HG02610 (cell line): ENCODE measurements around the gene PRAME.
A peak's percentile ranks its signal among the peaks of the same experiment; 100 is the strongest.
"Not testable (repeated sequence)": the region's sequence is repeated elsewhere in the genome, so short reads cannot be mapped to it uniquely, and the experiment has no call there.

Source experiments
- ATAC-seq: cut with Tn5 transposase; IDR thresholded peaks from one replicate; pipeline ENCODE4 v1.9.1; 2021; ENCODE audit warnings: mild to moderate bottlenecking, moderate library complexity; ENCODE audit not compliant: unreplicated experiment

Gene PRAME

DNA sequence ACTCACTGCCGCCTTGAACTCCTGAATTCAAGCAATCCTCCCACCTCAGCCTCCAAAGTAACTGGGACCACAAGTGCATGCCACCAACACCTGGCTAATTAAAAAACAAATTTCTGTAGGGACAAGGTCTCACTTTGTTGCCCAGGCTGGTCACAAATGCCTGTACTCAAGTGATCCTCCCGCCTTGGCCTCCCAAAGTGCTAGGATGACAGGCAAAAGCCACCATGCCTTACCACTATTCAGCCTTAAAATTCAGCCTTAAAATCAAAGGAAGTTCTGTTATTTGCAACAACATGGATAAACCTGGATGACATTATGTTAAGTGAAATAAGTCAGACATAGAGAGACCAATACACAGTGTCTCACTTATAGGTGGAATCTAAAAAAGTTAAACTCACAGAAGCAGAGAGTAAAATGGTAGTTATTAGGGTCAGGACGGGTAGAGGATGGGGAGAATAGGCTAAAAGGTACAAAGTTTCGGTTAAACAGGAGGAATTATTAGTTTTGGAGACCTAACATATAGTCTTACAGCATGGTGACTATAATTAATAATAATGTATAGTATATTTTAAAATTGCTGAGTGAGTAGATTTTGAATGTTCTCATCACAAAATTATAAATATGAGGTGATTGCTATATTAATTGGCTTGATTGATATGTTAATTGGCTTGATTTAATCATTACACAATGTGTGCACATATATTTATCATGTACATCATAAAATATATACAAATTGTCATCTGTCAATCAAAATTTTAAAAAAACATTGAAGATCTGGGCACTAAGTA lies 32.7 kb downstream of the PRAME start:
- ATAC-seq = no peak

- ATAC-seq = no peak
Measured at GRCh38 chr22:22523494-22523893, 35.6 kb downstream of the PRAME start.

- ATAC-seq = no peak
Measured at GRCh38 chr22:22521631-22522030, 37.4 kb downstream of the PRAME start.

DNA sequence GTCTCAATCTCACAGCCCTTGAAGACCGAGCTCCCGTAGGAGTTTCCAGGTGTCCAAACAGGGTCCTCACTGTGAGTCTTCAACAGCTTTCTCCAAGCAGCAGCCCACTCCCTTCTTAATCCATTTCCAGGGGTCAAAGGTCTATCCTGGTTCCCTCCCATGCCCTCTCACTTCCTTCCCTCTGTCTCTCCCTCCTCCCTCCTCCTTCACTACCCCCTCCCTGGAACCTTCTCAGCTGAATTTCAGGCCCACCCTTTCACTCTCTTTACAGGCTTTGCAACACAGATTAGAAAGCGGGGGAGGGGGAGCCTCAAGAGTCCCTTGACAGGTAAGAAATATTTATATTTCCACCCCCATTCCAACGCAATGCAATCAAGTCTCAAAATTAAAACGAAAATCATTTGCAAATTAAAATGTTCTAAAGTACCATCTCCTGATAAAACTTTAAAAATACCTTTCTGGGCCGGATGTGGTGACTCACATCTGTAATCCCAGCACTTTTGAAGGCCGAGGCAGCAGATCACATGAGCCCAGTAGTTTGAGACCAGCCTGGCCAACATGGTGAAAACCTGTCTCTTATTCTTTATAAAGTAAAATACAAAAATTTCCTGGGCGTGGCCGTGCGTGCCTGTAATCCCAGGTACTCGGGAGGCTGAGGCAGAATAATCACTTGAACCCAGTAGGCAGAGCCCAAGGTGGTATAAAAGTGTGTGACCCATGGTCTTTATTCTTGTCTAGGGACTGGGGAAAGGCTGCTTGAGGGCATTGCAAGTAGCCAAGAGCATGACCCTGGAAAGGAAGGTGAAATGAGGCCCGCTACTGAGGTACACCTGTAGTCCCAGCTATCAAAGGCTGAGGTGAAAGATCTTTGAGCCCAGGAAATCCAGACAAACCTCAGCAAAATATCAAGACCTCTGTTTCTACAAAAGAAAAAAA lies 38.1 kb downstream of the PRAME start:
- no peak for ATAC-seq

DNA sequence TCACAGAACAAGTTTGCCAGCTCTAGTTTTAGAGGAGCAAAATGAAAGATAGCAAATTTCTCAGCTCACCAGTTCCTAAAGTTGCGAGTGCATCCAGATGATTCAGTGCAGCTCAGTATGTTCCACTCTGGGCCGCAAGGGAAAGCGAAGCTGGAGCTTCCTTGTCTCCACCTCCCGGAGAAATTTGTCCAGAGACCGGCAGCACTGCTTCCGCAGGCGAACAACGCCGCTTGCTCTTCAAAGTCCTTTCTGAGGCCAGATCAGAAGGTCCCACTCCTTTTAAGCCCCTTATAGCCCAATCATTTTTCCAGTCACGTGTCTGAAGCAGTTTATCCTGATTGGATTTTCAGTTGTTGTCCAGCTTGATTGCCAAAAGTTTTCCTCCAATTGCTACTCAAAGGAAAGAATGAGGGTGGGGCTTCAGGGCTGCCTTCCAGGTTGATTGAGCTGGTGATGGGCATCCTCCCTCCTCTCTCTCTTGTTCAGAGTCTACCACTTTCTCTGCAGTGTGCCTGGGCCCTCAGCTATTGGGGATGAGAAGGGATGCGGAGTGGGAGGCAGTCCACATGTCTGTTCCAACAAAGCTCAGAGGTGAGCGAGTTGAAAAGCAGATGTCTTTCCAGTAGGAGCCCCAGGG lies 38.9 kb downstream of the PRAME start, which contains the start of gene ZNF280A:
TSS of gene ZNF280A (minus strand) at position 251 of the 637 bp plus-strand sequence. CDS start 4,640 bp downstream, outside the sequence.
- ATAC-seq = no peak

DNA sequence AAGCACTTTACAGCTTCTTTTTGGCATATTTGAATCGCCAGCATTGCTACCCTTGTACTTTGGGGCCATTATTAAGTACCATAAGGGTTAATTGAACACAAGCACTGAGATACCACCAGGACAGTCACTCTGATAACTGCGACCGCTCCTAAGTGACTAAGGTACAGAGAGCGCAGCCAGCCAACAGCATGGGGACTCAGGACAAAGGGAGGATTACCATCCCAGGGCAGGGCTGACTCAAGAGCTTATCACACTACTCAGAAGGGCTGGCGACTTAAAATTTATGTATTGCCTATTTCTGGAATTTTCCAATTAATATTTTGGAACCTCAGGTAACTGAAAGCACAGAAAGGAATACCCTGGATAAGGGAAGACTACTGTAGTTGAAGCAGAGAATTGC lies 39.5 kb downstream of the PRAME start:
- no peak for ATAC-seq

GRCh38 chr22:22516992-22517391 lies 42.1 kb downstream of the PRAME start:
- ATAC-seq = no peak

DNA sequence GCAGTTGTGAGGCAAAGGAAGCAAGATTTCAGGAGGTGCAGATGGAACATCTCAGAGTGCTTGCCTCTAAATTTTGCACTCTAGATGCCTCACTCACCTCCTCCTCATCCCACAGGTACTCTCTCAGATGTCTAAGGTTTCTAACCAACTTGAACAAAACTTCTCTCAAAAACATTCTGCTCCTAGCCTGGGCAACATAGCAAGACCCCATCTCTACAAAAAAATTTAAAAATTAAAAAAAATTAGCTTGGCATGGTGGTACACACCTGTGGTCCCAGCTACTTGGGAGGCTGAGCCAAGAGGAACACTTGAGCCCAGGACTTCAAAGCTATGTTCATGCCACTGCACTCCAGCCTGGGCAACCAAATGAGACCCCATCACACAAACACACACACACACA lies 43.2 kb downstream of the PRAME start:
- ATAC-seq = no peak

- ATAC-seq = not testable (repeated sequence)
Measured at GRCh38 chr22:22514431-22514830, 44.6 kb downstream of the PRAME start.

DNA sequence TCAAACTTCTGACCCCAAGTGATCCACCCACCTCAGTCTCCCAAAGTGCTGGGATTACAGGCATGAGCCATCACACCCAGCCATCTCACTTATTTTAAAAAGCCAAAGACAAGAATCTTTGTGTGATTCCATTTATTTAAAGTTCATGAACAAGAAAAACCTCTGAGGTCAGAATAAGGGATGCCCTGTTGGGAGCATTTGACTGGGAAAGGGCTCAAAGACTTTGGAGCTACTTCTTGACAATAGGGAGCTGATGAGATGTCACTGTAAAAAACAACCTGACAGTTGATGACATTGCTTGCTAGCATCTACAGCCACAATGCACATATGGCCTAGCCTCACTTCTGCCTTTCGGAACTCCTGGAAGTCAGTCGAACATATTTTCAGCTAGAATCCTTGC lies 45.4 kb downstream of the PRAME start:
- ATAC-seq = no peak

- no peak for ATAC-seq
Measured at GRCh38 chr22:22512951-22513350, 46.1 kb downstream of the PRAME start.

DNA sequence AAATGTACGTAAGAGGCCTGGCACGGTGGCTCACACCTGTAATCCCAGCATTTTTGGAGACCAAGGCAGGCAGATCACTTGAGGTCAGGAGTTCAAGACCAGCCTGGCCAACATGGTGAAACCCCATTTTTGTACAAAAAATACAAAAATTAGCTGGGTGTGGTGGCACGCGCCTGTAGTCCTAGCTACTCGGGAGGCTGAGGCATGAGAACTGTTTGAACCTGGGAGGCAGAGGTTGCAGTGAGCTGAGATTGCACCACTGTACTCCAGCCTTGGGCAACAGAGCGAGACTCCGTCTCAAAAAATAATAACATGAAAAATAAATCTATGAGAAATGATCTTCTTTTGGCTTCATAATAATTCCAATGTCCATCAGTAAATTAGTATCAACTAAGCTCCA lies 48.2 kb downstream of the PRAME start:
- not testable (repeated sequence) for ATAC-seq

DNA sequence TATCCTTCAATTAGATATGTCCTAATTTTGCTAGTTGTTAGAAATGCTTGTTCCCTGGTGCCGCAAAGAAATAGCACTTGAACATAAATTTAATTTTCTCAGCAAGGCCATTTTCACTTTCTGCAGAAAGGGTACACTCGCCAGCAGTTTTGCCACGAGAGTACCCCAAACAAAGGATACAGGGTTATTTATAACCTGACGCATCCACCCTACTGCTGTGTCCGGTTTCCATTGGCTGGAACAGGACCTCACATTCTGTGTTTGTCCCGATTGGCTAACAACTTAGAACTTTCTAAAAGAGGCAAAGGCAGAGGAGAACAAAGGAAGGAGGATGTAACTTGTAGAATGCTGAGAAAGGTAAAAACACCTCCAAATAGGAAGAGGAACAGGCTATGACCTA lies 49.2 kb downstream of the PRAME start:
- not testable (repeated sequence) for ATAC-seq

GRCh38 chr22:22508274-22509176 lies 50.5 kb downstream of the PRAME start, which contains the start of gene ZNF280B:
Gene ZNF280B (minus strand): TSS chr22:22508742. CDS start chr22:22489398, 19,344 bp downstream.
- peak; percentile 91 for ATAC-seq

- ATAC-seq = no peak
Measured at GRCh38 chr22:22507743-22508273, 51.3 kb downstream of the PRAME start.

DNA sequence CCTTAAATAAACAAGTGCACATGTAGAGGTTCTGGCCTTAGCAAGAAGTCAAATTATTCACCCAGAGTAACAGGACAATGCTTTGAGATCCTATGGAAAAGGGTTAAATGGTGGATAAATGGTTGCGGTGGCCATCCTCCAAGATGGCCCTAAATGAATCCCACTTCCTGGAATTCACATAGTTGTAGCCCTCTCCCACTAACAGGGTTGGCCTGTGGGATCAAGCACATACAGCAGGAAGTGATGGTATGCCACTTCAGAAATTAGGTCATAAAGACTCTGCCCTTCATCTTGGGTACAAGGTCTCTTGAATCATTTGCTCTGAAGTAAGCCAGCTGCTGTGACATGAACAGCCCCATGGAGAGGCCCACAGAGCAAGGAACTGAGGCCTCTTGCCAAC lies 52.3 kb downstream of the PRAME start:
- no peak for ATAC-seq

- no peak for ATAC-seq
Measured at GRCh38 chr22:22498267-22498666, 60.8 kb downstream of the PRAME start.
